GM12873 (cell line): ENCODE measurements around the gene PPBP.

Experiments used
- CTCF ChIP-seq: IDR thresholded peaks from 2 replicates; pipeline ENCODE4 v1.5.1; 2012; ENCODE audit warnings: low read depth, mild to moderate bottlenecking, moderate library complexity, low read length, control low read depth; ENCODE audit not compliant: insufficient read depth; ENCODE audit errors: missing control alignments

The PPBP gene

GRCh38 chr4:73988061-73988460 lies at the start of gene PPBP:
Gene PPBP (minus strand): TSS chr4:73988190. CDS start chr4:73988103, 87 bp downstream.
- no peak for TF ChIP-seq CTCF

GRCh38 chr4:74037076-74037955 lies 49.3 kb upstream of the PPBP start:
- no peak for TF ChIP-seq CTCF

- TF ChIP-seq CTCF = no peak
Observed at GRCh38 chr4:74033739-74034138, 45.7 kb upstream of the PPBP start.

- TF ChIP-seq CTCF = no peak
Observed at GRCh38 chr4:74032064-74032463, 44.1 kb upstream of the PPBP start.

- TF ChIP-seq CTCF = no peak
Observed at GRCh38 chr4:74031576-74031975, 43.6 kb upstream of the PPBP start.

- TF ChIP-seq CTCF = no peak
Observed at GRCh38 chr4:74030285-74030684, 42.3 kb upstream of the PPBP start.

- no peak for TF ChIP-seq CTCF
Observed at GRCh38 chr4:74028504-74028903, 40.5 kb upstream of the PPBP start.
